K562 (cell line): ENCODE results near the gene DIAPH3.

Experiments used
- CTCF ChIP-seq, 3 experiments: IDR thresholded peaks in 2 of 3; conservative IDR thresholded peaks in 1 of 3; 2 replicates each; pipeline ENCODE4 v1.5.1; 2011 to 2012; ENCODE audit warnings: low read length in 3 of 3, mild to moderate bottlenecking in 3 of 3, control low read depth in 2 of 3, improper control_type of control experiment in 1 of 3, inconsistent platforms in 1 of 3, low read depth in 1 of 3, mixed read lengths in 1 of 3, moderate library complexity in 1 of 3; ENCODE audit not compliant: insufficient read depth in 2 of 3
- ILF3 ChIP-seq: fragments of 450-650 bp; IDR thresholded peaks from 2 replicates; pipeline ENCODE4 v1.6.1; 2018; ENCODE audit warnings: antibody characterized with exemption, mild to moderate bottlenecking, moderate library complexity, borderline replicate concordance
- KLF1 ChIP-seq: fragments of 450-650 bp; IDR thresholded peaks from 2 replicates; pipeline ENCODE4 v1.6.1; 2016; ENCODE audit warnings: missing genetic modification characterization, missing compliant biosample characterization
- MTA3 ChIP-seq: fragments of 450-650 bp; formaldehyde crosslinking; IDR thresholded peaks from 2 replicates; pipeline ENCODE4 v1.6.1; 2017; ENCODE audit warnings: mild to moderate bottlenecking, borderline replicate concordance
- NFXL1 ChIP-seq: fragments of 450-650 bp; formaldehyde crosslinking; IDR thresholded peaks from 2 replicates; pipeline ENCODE4 v1.4.0; 2021; ENCODE audit warnings: mild to moderate bottlenecking
- POLR2A ChIP-seq: fragments of 450-650 bp; conservative IDR thresholded peaks from 2 replicates; pipeline ENCODE4 v1.6.1; 2016
- PTBP1 ChIP-seq: fragments of 200-400 bp; formaldehyde crosslinking; IDR thresholded peaks from 2 replicates; pipeline ENCODE4 v1.6.1; 2017; ENCODE audit warnings: low read depth, low read length
- ZKSCAN1 ChIP-seq: fragments of 150-350 bp; IDR thresholded peaks from 2 replicates; pipeline ENCODE4 v1.6.1; 2016; ENCODE audit warnings: low read depth, low read length
- ZNF12 ChIP-seq: sonication (generic); formaldehyde crosslinking; IDR thresholded peaks from 2 replicates; pipeline ENCODE4 v1.4.0; 2020; ENCODE audit warnings: mild to moderate bottlenecking, missing genetic modification reagents
- ZNF324 ChIP-seq: fragments of 250-450 bp; sonication (Bioruptor Pico); IDR thresholded peaks from 2 replicates; pipeline ENCODE4 v1.4.0; 2020; ENCODE audit warnings: mild to moderate bottlenecking
- TF ChIP-seq, protein P1 (sequence below): fragments of 450-650 bp; IDR thresholded peaks from 2 replicates; pipeline ENCODE4 v1.6.1; 2018; ENCODE audit not compliant: partially characterized antibody
- TF ChIP-seq, protein P2 (sequence below): fragments of 450-650 bp; IDR thresholded peaks from 2 replicates; pipeline ENCODE4 v1.6.1; 2017; ENCODE audit warnings: antibody characterized with exemption, mild to moderate bottlenecking
- TF ChIP-seq, protein P3 (sequence below): fragments of 250-450 bp; sonication (Bioruptor Pico); IDR thresholded peaks from 2 replicates; pipeline ENCODE4 v1.9.0; 2021; ENCODE audit warnings: mild to moderate bottlenecking, inconsistent platforms
- TF ChIP-seq, protein P4 (sequence below): sonication (generic); formaldehyde crosslinking; IDR thresholded peaks from 2 replicates; pipeline ENCODE4 v1.9.0; 2022; ENCODE audit warnings: mild to moderate bottlenecking, missing genetic modification reagents

DNA sequence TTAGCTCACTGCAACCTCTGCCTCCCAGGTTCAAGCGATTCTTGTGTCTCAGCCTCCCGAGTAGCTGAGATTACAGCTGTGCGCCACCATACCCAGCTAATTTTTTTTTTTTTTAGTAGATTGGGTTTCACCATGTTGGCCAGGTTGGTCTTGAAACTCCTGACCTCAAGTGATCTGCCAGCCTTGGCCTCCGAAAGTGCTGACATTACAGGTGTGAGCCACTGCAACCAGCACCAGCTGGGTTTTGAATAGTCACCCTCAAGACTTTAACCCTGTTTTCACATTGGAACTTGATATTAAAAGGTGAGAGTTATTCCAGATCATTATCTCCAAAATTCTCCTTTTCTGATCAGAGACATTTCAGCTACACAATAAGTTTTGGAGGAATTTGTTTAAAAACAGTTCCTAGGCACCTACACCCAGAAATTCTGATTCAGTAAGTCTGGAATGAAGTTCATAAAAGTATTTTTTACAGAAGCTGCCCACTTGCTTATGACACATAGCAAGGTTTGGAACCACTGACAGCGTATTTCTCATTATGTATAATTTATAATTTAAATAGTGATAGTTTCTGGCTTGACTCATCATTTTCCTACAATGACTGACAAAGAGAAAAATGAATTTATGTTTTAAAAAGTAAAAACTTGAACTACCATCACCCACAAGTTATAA lies 417.3 kb downstream of the DIAPH3 start:
- TF ChIP-seq ZNF324 (CRISPR knock-in tag): no peak
- TF ChIP-seq, protein P1, sequence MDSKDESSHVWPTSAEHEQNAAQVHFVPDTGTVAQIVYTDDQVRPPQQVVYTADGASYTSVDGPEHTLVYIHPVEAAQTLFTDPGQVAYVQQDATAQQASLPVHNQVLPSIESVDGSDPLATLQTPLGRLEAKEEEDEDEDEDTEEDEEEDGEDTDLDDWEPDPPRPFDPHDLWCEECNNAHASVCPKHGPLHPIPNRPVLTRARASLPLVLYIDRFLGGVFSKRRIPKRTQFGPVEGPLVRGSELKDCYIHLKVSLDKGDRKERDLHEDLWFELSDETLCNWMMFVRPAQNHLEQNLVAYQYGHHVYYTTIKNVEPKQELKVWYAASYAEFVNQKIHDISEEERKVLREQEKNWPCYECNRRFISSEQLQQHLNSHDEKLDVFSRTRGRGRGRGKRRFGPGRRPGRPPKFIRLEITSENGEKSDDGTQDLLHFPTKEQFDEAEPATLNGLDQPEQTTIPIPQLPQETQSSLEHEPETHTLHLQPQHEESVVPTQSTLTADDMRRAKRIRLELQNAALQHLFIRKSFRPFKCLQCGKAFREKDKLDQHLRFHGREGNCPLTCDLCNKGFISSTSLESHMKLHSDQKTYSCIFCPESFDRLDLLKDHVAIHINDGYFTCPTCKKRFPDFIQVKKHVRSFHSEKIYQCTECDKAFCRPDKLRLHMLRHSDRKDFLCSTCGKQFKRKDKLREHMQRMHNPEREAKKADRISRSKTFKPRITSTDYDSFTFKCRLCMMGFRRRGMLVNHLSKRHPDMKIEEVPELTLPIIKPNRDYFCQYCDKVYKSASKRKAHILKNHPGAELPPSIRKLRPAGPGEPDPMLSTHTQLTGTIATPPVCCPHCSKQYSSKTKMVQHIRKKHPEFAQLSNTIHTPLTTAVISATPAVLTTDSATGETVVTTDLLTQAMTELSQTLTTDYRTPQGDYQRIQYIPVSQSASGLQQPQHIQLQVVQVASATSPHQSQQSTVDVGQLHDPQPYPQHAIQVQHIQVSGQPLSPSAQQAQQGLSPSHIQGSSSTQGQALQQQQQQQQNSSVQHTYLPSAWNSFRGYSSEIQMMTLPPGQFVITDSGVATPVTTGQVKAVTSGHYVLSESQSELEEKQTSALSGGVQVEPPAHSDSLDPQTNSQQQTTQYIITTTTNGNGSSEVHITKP: no peak
- no peak for TF ChIP-seq KLF1
- no peak for TF ChIP-seq ILF3
- no peak for TF ChIP-seq PTBP1
- no peak for TF ChIP-seq MTA3
- TF ChIP-seq, protein P2, sequence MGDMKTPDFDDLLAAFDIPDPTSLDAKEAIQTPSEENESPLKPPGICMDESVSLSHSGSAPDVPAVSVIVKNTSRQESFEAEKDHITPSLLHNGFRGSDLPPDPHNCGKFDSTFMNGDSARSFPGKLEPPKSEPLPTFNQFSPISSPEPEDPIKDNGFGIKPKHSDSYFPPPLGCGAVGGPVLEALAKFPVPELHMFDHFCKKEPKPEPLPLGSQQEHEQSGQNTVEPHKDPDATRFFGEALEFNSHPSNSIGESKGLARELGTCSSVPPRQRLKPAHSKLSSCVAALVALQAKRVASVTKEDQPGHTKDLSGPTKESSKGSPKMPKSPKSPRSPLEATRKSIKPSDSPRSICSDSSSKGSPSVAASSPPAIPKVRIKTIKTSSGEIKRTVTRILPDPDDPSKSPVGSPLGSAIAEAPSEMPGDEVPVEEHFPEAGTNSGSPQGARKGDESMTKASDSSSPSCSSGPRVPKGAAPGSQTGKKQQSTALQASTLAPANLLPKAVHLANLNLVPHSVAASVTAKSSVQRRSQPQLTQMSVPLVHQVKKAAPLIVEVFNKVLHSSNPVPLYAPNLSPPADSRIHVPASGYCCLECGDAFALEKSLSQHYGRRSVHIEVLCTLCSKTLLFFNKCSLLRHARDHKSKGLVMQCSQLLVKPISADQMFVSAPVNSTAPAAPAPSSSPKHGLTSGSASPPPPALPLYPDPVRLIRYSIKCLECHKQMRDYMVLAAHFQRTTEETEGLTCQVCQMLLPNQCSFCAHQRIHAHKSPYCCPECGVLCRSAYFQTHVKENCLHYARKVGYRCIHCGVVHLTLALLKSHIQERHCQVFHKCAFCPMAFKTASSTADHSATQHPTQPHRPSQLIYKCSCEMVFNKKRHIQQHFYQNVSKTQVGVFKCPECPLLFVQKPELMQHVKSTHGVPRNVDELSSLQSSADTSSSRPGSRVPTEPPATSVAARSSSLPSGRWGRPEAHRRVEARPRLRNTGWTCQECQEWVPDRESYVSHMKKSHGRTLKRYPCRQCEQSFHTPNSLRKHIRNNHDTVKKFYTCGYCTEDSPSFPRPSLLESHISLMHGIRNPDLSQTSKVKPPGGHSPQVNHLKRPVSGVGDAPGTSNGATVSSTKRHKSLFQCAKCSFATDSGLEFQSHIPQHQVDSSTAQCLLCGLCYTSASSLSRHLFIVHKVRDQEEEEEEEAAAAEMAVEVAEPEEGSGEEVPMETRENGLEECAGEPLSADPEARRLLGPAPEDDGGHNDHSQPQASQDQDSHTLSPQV: no peak
- TF ChIP-seq POLR2A: no peak
- TF ChIP-seq, protein P3, sequence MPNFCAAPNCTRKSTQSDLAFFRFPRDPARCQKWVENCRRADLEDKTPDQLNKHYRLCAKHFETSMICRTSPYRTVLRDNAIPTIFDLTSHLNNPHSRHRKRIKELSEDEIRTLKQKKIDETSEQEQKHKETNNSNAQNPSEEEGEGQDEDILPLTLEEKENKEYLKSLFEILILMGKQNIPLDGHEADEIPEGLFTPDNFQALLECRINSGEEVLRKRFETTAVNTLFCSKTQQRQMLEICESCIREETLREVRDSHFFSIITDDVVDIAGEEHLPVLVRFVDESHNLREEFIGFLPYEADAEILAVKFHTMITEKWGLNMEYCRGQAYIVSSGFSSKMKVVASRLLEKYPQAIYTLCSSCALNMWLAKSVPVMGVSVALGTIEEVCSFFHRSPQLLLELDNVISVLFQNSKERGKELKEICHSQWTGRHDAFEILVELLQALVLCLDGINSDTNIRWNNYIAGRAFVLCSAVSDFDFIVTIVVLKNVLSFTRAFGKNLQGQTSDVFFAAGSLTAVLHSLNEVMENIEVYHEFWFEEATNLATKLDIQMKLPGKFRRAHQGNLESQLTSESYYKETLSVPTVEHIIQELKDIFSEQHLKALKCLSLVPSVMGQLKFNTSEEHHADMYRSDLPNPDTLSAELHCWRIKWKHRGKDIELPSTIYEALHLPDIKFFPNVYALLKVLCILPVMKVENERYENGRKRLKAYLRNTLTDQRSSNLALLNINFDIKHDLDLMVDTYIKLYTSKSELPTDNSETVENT (CRISPR knock-in tag): no peak
- no peak for TF ChIP-seq ZKSCAN1
- TF ChIP-seq ZNF12 (CRISPR knock-in tag): no peak
- TF ChIP-seq, protein P4, sequence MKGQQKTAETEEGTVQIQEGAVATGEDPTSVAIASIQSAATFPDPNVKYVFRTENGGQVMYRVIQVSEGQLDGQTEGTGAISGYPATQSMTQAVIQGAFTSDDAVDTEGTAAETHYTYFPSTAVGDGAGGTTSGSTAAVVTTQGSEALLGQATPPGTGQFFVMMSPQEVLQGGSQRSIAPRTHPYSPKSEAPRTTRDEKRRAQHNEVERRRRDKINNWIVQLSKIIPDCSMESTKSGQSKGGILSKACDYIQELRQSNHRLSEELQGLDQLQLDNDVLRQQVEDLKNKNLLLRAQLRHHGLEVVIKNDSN: no peak
- no peak for TF ChIP-seq CTCF (IDR thresholded peaks at IDR 0.05 in 2 of 3, conservative IDR thresholded peaks at IDR 0.05 in 1 of 3; ENCODE audit: insufficient read depth in 2 of 3, low read depth in 1 of 3, low read length in 3 of 3)
- no peak for TF ChIP-seq NFXL1 (CRISPR knock-in tag)
